HG02759 (cell line): ENCODE results near the gene INPP1.

Experiments
- ATAC-seq: cut with Tn5 transposase; IDR thresholded peaks from one replicate; pipeline ENCODE4 v1.9.1; 2021; ENCODE audit warnings: mild to moderate bottlenecking, moderate library complexity; ENCODE audit not compliant: unreplicated experiment

The INPP1 gene

DNA sequence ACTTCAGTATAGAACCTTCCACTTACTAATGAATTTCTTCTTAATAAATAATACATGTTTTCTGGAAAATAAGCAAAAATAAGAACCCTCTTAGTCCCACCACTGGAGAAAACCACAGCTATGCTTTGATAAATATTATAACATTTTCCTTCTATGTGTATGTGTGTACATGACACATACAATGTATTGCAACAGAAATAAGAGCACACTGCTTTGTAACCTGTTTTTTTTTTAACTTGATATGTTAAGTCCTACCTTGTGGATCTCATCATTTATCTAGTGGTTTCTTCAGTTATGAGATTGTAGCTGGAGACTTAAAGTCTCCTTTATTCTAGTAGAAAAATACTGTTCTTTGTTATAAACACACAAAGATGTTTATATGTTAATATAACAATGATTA, 17.2 kb downstream of the INPP1 start:
- ATAC-seq = no peak

DNA sequence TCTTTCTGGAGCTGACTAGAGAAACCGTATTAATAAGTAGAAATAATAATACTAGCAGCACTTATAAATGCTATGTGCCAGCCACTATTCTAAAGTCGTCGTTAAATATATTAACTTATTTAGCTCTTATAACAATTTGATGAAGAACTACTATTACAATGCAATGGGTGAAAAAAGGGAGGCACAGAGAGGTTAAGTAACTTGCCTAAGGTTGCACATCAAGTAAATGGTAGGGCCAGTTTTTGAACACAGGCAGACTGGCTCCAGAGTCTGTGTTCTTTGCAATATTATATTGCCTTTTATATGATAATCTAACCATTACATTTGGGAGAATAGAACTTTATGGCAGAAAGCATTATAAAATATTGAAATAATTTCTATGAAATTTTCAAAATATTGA, 17.6 kb downstream of the INPP1 start:
- no peak for ATAC-seq

DNA sequence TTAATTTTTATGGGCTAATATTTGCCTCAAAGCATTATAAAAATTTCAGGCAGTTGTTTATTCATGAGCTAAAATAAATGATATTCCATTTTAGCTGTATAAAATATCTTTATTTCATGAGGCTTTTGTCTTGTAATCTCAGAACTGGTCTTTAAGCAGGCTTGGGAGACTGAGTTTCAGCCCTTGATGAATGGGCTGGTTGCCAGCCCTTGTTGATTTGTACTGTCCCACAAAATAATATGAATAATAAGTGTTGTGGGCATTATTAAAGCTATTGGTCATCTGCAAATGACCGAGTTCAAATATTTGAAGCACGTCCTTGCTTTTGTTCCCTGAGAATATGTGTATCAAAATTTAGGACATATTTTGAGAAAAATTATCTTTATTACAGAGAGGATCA, 18.2 kb downstream of the INPP1 start:
- ATAC-seq = no peak

DNA sequence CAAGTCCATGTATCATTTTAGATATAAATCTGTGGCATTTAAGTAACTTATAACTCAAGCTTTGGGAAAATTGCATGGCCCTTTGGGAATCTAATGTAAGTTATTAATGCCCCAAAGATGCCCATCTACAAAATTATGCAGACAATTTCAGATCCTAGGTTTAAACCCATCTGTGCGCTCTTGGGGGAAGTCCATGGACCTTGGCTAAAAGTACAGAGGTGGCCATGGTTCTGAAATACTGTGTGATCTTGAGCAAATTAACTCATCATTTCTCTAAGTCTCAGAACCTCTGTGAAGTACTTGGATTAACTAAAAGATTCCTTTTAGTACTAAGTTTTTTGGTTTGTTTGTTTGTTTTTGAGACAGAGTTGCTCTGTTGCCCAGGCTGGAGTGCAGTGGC, 19.5 kb downstream of the INPP1 start:
- ATAC-seq = no peak

DNA sequence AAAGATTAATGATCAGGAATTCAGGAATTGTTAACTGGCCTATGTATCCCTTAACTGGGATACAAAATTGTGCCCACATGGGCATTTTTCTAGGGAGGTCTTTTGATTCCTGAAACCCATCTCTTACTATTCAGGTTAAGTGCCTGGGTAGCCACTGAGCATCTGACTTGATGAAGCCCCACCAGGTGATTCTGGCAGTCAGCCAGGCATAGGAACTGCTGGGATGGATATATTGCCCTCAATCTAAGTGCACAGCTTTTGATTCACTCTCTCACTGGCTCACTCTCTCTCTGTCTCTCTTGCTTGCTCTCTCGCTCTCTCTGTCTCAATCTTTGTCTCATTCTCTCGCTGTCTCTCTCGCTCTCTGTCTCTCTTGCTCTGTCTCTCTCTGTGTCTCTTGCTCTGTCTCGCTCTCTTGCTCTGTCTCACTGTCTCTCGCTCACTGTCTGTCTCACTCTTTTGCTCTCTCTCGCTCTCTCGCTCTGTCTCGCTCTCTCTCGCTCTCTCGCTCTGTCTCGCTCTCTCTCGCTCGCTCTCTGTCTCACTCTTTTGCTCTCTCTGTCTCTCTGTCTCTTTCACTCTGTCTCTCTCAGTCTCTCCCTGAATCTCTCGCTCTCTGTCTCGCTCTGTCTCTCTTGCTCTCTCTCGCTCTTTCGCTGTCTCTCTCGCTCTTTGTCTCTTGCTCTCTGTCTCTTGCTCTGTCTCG, 22.3 kb downstream of the INPP1 start:
- no peak for ATAC-seq

DNA sequence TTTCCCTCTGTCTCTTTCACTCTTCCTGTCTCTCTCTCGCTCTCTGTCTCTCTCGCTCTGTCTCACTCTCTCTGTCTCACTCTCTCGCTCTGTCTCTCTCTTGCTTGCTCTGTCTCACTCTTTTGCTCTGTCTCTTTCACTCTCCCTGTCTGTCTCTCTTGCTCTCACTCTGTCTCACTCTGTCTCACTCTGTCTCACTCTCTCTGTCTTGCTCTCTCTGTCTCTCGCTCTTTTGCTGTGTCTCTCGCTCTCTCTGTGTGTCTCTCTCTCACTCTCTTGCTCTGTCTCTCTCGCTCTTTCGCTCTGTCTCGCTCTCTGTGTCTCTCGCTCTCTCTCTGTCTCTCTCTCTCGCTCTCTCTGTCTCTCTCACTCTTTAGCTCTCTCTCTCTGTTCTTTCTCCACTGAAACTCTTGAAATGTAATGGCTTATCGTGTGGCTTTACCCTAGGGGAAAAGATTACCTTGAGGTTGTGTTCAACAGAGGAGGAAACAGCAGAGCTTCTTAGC, 22.9 kb downstream of the INPP1 start:
- no peak for ATAC-seq

DNA sequence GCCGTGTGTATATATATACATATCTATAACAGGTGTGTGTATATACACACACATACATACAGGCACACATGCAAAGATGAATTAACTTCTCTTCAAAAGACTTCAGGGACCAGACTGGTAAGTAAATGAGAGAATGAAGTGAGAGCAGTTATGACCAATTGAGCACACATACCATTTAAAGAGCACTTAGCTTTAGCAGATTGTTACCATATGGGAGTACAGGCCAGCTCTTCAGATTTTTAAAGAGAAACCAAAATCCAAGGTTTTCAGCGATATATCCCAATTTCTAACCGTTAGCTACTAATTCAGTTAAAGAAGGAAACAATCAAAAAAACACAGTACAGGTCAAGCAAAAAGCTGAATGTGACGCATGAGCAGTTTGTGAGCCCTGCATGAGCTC, 23.7 kb downstream of the INPP1 start:
- ATAC-seq = no peak

DNA sequence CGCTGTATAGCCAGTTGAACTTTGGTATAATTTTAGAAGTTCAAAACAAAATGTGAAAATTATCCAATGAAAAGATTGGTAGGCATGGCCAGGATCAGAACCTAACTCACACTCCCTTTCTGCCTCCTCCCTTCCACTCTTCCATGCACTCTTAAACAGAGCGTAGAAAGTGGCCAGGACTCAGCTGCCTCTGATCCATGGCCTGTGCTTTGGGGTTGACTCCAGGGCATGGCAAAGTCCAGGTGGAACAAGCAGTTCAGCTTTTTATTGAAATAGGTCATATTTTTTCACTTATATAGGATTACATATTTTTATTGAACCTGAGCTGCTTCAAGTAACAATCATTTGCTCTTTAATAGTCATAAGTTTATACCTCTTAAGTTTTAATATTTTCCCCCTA, 26.2 kb downstream of the INPP1 start:
- ATAC-seq = no peak

DNA sequence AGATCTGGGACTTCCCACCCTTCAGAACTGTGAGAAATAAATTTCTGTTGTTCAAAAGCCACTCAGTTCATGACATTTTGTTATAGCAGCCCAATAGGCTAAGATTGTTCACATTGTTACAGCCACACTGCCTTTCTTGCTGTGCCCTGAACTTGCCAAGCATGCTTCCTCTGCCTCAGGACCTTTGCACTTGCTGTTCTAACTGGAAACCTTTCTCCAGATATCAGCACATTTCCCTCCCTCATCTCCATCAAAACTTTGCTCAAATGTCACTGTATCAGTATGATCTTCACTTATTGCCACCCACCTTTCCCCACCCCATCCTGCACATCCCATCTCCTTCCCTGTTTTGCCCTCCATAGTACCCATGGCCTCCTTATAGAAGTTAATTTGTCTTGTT, 32.7 kb downstream of the INPP1 start:
- no peak for ATAC-seq

DNA sequence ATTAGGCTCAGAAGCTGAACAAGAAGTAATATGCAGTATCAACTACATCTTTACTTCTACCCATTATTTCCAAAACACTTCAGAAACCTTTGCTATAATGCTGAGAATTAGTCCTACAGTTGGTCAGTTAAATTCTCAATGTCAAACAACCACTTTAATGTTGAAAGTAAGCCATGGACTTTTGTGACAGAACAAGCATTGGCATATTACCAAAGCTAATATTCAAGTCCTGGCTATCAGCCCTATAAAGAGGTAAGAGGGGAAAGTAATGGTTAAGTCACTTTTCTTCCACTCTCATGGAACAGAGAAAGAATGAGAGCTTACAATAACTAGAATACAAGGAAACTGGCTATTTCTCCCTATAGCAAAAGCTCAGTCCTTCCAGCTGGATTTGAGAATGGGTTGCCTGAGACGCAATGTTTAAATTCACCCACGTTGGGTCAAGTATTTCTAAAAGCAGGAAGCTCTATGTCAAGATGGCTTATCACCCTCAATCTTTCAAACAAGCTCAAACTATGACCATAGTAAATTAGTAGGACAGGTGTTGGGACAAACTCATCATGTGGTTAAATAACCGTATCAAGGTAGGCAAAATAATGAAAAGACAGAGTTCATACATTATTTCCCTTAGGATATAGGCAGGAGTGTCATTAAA, 33.3 kb downstream of the INPP1 start:
- ATAC-seq = no peak

DNA sequence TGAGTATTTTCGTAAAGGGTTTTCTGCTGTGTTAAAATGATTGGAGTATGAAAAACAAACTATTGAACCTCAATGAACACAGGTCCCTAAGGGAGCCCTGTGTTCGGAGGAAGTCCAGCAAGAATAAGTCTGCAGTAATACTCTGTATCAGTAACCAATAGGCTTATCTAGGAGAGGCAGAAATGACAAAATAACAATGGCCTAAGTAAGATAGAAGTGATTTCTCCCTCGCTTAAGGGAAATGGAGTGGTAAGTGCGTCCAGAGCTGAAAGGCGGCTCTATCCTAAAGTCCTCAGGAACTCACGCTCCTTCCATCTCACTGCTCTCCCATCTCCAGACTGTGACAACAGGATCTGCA, 35.5 kb downstream of the INPP1 start:
- ATAC-seq = no peak

DNA sequence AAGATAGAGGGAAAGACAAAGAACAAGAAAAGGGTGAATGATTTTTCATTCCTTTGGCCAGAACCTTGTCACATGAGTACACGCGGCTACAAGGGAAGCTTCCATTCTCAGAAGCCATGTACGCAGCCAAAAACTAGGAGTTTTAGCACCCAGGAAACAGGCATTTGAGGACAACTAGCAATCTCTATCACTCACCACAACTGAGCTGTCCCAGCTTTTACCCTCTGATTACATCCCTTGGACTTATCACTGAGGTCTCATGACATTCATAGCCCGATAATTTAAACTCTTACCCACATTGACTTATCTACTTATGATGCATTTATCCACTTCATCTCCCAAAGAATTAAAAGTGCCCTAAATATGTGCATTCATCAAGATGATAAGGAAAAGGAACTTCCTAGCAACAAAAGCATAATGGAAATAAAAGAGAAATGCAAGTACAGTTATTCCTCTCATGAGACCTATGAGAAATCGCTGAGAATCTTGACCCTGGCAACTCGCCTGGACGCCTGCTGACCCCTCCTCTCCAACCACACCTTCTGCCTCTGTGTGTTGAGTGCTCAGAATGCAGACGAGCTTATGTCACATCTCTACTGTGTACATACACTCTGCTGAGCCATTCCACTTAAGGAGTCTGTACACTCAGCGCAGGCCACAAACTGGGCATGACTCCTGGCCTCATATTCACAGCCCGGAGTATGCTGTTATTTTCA, 36.0 kb downstream of the INPP1 start:
- ATAC-seq = no peak

DNA sequence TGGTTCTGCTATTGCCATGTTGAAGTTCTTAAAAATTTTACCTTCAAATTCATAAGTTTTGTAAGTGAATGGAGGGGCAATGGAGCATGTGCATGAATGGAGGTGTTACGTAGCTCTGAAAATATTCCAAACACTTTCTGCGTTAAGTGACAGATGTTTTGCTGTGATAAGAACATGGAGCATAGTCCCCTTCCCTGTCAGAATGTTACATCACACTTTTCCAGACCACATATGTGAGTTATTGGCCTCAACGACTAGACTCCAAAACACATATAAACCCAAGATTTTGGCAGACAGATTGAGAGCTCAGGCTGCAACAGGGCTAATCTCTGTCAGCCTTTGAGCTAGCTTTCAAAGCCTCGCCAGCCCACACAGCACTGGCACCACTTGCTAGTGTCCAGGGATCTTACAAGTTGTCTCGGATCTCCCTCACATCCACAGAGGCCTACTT, 37.6 kb downstream of the INPP1 start:
- no peak for ATAC-seq

DNA sequence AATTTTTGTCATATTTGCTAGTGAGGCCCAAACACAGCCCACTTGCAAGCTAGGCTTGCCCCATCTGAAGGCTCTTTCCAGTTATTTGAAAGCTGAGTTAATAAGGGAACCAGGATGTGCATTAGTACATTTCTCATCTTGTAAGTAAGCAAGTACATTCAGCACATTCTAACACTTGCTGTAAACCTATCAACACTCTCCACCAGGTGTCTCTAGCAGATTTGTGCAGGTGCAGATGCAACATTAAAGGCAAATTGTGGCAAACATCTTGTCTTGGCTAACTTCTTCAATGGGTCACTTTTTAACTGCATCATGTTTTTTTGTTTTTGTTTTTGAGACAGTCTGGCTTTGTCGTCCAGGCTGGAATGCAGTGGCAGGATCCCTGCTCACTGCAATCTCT, 39.5 kb downstream of the INPP1 start:
- ATAC-seq = peak; percentile 73

DNA sequence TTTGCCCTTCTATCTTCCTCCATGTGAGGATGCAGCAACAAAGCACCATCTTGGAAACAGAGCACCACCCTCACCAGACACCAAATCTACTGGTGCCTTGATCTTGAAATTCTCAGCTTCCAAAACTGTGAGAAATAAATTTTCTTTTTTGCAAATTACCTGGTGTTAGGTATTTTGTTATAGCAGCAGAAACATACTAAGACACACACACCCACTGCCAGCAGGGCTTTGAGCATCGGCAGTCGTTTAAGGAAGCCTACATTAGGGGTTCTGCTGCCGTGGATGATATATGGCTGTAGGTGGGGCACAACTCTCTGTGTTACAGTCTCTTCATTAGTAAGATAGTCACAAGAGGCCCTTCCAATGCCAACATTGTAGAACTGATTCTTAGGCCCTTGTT, 44.0 kb downstream of the INPP1 start:
- no peak for ATAC-seq

DNA sequence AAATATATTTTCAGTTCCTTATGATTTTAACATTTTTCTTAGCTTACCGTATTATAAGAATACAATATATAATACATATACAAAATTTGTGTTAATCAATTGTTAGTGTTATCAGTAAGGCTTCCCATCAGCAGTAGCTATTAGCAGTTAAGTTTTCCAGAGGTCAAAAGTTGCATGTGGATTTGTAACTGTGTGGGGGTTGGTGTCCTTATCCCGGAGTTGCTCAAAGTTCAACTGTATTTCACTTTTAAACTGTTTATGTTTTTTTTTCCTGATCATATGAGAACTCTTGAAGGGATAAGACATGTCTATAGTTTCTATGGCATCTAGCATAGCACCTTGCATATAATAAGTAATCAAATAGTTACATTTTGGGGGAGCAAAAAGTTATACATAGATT, 52.9 kb downstream of the INPP1 start:
- no peak for ATAC-seq

DNA sequence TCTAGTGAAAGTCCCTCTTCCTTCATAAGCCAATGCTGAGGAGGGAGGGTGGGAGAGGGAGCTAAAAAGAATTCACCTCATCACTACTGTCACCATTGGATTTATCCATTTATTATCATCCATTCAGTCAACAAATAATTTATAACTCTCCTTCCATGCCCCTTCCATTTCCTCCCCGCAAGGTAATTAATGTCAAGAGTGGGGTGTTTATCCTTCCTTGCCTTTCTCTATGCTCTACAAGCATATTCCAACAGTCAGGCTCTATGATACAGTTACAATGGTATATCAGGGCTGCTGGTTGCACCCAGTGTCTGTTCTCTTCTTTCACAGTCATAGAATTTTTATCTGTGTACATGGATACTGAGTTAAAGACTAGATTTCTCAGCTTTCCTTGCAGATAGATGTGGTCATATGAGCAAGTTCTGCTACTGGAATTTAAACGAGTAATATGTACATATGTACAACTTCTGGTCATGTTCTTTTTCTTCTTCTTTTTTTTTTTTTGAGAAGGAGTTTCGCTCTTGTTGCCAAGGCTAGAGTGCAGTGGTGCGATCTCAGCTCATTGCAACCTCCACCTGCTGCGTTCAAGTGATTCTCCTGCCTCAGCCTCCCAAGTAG, 59.7 kb downstream of the INPP1 start:
- ATAC-seq = no peak

DNA sequence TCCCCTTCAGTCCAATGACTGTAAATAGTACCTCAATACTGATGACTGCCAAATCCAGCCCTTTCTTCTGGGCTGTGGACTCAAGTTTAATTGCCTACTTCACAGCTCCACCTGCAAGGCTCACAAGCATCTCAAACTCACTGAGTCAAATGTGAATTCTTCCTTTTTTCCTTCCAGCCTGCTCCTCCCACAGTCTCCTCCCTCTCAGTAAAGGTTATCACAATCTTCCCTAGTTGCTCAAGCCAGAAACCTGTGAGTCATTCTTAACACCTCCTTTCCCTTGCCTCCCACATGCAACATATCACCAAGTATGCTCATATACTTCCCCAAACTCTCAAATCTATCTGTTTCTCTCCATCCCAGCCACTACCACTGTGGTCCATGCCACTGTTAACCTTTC, 61.1 kb downstream of the INPP1 start:
- ATAC-seq = no peak

DNA sequence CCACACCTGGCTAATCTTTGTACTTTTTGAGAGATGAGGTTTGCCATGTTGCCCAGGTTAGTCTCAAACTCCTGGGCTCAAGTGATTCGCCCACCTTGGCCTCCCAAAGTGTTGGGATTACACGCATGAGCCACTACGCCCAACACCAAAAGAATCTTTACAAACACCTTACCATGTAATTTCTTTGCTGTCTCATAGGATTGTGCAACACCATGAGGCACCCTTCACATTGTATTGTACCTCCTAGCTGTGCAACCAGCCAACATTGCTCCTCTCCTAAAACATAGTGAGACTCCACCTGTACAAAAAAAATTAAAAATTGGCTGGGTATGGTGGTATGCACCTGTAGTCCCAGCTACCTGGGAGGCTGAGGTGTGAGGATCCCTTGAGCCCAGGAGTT, 61.7 kb downstream of the INPP1 start:
- ATAC-seq = no peak

DNA sequence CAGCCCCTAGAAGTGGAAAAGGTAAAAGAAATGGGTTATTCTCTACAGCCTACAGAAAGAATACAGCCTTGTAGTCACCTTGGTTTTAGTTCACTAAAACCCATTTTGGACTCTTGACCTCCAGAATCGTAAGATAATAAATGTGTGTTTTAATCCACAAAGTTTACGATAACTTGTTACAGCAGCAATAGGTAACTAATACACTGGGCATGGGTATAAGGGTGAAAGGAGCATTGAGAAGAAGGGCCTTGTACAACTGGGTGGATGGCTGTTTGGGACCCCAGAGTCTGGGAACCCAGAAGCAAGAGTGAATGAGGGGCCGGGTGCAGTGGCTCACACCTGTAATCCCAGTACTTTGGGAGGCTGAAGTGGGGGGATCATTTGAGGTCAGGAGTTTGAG, 62.6 kb downstream of the INPP1 start:
- no peak for ATAC-seq

DNA sequence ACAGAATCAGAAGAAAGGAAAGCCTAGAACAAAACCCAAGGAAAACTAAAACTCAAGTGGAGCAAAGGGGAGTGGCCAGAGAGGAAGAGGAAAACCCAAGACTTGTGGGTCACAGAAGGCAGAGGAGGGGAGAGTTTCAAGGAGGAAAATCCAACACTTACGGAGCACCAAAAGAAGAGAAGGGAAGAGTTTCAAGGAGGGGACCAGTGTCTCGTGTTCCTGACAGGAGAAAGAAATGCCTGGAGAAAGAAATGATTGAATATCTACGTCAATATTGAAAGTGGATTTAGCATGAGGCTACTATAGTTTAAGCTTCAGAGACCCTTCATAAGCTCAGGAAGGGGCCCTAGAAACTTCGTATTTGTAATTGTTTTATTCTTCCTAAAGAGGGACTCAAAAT, 63.4 kb downstream of the INPP1 start:
- ATAC-seq = no peak

DNA sequence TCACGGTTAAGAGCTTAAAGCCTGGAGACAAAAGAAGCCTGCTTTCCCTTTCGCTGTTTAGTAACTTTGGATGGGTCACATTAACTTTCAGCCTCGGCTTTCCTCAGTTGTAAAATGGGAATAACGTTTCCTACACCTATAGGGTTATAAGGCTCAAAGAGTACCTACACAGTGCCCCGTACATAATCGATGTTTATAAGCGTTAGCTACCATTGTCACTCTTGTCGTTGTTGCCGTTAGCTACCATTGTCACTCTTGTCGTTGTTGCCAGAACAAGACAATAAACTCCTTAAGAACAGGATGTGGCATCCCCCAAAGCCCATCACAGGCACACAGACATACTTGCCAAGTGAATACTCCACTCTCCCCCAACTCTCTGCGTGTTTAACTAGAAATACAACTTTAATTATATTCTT, 63.9 kb downstream of the INPP1 start:
- ATAC-seq = no peak
